Neural progenitor cell (in vitro differentiated cells): ENCODE measurements around the gene ZFAND3. TPM values are rescaled to one million over a fixed set of nuclear protein-coding genes. Genes with fewer than 3 reads are reported as not detected.
"Not testable (repeated sequence)": the region's sequence is repeated elsewhere in the genome, so short reads cannot be mapped to it uniquely, and the experiment has no call there.

Experiments used
- DNase-seq: peaks from one replicate; pipeline ENCODE4 v3.0.0-alpha.2; 2016; ENCODE audit warnings: low spot score
- H2AFZ ChIP-seq: fragments of 200-600 bp; sonication (generic); replicated peaks from 2 replicates; pipeline ENCODE4 v1.6.1; 2016; ENCODE audit warnings: antibody characterized with exemption
- H3F3A ChIP-seq: fragments of 200-600 bp; sonication (generic); 2 replicates; pipeline ENCODE4 v1.6.1; 2016; ENCODE audit warnings: antibody characterized with exemption, low read depth
- H3K27ac ChIP-seq: fragments of 200-600 bp; sonication (generic); 2 replicates; pipeline ENCODE4 v1.5.1; 2016; ENCODE audit warnings: mild to moderate bottlenecking
- H3K27me3 ChIP-seq: fragments of 200-600 bp; sonication (generic); 2 replicates; pipeline ENCODE4 v1.6.1; 2016; ENCODE audit warnings: mild to moderate bottlenecking, moderate library complexity
- H3K36me3 ChIP-seq: fragments of 200-600 bp; sonication (generic); 2 replicates; pipeline ENCODE4 v1.5.1; 2016
- H3K4me1 ChIP-seq: fragments of 200-600 bp; sonication (generic); 2 replicates; pipeline ENCODE4 v1.6.1; 2016; ENCODE audit warnings: mixed run types
- H3K4me2 ChIP-seq: fragments of 200-600 bp; sonication (generic); 2 replicates; pipeline ENCODE4 v1.6.1; 2016
- H3K4me3 ChIP-seq: fragments of 200-600 bp; sonication (generic); 2 replicates; pipeline ENCODE4 v1.5.1; 2016
- H3K79me2 ChIP-seq: fragments of 200-600 bp; sonication (generic); 2 replicates; pipeline ENCODE4 v1.6.1; 2016; ENCODE audit warnings: low read depth
- H3K9ac ChIP-seq: fragments of 200-600 bp; sonication (generic); 2 replicates; pipeline ENCODE4 v1.6.1; 2016
- H3K9me3 ChIP-seq: fragments of 200-600 bp; sonication (generic); 2 replicates; pipeline ENCODE4 v1.5.1; 2016; ENCODE audit warnings: low read depth
- H4K20me1 ChIP-seq: fragments of 200-600 bp; sonication (generic); 2 replicates; pipeline ENCODE4 v1.6.1; 2016; ENCODE audit warnings: low read depth
- H3K27ac Mint-ChIP-seq: 3 replicates; pipeline ENCODE4 v1.8.0; 2021; ENCODE audit warnings: mixed read lengths
- H3K27me3 Mint-ChIP-seq: 2 replicates; pipeline ENCODE4 v1.8.0; 2022; ENCODE audit warnings: low read depth, mild to moderate bottlenecking, inconsistent platforms, moderate library complexity, mixed read lengths; ENCODE audit not compliant: insufficient read depth
- H3K36me3 Mint-ChIP-seq: 3 replicates; pipeline ENCODE4 v1.8.0; 2021; ENCODE audit warnings: mixed read lengths
- H3K4me1 Mint-ChIP-seq: 3 replicates; pipeline ENCODE4 v1.8.0; 2021; ENCODE audit warnings: mixed read lengths
- H3K4me3 Mint-ChIP-seq: 3 replicates; pipeline ENCODE4 v1.8.0; 2021; ENCODE audit warnings: mild to moderate bottlenecking, moderate library complexity, mixed read lengths
- H3K9me3 Mint-ChIP-seq: 3 replicates; pipeline ENCODE4 v1.8.0; 2020; ENCODE audit warnings: mixed read lengths
- EZH2 ChIP-seq: fragments of 200-600 bp; sonication (generic); IDR thresholded peaks from 2 replicates; pipeline ENCODE4 v1.6.1; 2017; ENCODE audit warnings: antibody characterized with exemption, mild to moderate bottlenecking, moderate library complexity
- EZH2phosphoT487 ChIP-seq: fragments of 200-600 bp; sonication (generic); IDR thresholded peaks from 2 replicates; pipeline ENCODE4 v1.6.1; 2017; ENCODE audit warnings: antibody characterized with exemption
- total RNA-seq: library from RNA; depleted of rRNA; stranded (reverse); fragments of >200 nt; gene quantifications from 2 replicates; pipeline ENCODE4 v1.2.3, GENCODE V29; 2015; ENCODE audit warnings: low replicate concordance
- TF ChIP-seq, protein P1 (sequence below): fragments of 200-600 bp; sonication (generic); IDR thresholded peaks from 2 replicates; pipeline ENCODE4 v1.5.1; 2017; ENCODE audit warnings: antibody characterized with exemption, mild to moderate bottlenecking

ZFAND3 gene
- total RNA-seq, 1 donor from 2014 or later, result 24.3 TPM

- no peaks in the 10 kb centered on the region for H3K9me3 ChIP-seq
- Mint-ChIP-seq H3K9me3 (no peaks in the 10 kb centered on the region), H3K27me3 (no peaks in the 10 kb centered on the region), H3K27ac (no peak overlapping the region), H3K4me1 (peaks cover 62% of the 10 kb centered on the region), H3K4me3 (no peak overlapping the region), H3K36me3 (no peaks in the 10 kb centered on the region)
- H3F3A ChIP-seq, result peaks cover 6% of the 10 kb centered on the region
- H3K4me2 ChIP-seq, result no peak overlapping the region
- H3K79me2 ChIP-seq, result peaks cover 97% of the 10 kb centered on the region
- peaks cover 37% of the 10 kb centered on the region for H3K4me1 ChIP-seq
- no peaks in the 10 kb centered on the region for H3K36me3 ChIP-seq
- no peak overlapping the region for H3K9ac ChIP-seq
- peaks cover 97% of the 10 kb centered on the region for H4K20me1 ChIP-seq
- H3K27ac ChIP-seq, result no peak overlapping the region
- no peak for TF ChIP-seq EZH2phosphoT487
- H3K4me3 ChIP-seq, result no peak overlapping the region
- H3K27me3 ChIP-seq, result no peaks in the 10 kb centered on the region
- no peak overlapping the region for H2AFZ ChIP-seq
- DNase-seq, result no peak
Observed at GRCh38 chr6:37988696-37989095, 169.2 kb downstream of the ZFAND3 start.

GRCh38 chr6:37990762-37991525 lies 171.4 kb downstream of the ZFAND3 start:
- no peak overlapping the region for H3K27ac Mint-ChIP-seq
- Histone ChIP-seq H3F3A (peaks cover 6% of the 10 kb centered on the region), H3K4me1 (peaks cover 52% of the 10 kb centered on the region), H3K4me2 (peak overlapping the region; percentile 20), H3K27me3 (no peaks in the 10 kb centered on the region), H3K27ac (no peak overlapping the region), H4K20me1 (peaks cover 98% of the 10 kb centered on the region), H2AFZ (no peak overlapping the region), H3K79me2 (peaks cover 97% of the 10 kb centered on the region), H3K9ac (no peak overlapping the region), H3K9me3 (no peaks in the 10 kb centered on the region), H3K36me3 (no peaks in the 10 kb centered on the region), H3K4me3 (no peak overlapping the region)
- TF ChIP-seq EZH2, result no peak
- TF ChIP-seq, protein P1, sequence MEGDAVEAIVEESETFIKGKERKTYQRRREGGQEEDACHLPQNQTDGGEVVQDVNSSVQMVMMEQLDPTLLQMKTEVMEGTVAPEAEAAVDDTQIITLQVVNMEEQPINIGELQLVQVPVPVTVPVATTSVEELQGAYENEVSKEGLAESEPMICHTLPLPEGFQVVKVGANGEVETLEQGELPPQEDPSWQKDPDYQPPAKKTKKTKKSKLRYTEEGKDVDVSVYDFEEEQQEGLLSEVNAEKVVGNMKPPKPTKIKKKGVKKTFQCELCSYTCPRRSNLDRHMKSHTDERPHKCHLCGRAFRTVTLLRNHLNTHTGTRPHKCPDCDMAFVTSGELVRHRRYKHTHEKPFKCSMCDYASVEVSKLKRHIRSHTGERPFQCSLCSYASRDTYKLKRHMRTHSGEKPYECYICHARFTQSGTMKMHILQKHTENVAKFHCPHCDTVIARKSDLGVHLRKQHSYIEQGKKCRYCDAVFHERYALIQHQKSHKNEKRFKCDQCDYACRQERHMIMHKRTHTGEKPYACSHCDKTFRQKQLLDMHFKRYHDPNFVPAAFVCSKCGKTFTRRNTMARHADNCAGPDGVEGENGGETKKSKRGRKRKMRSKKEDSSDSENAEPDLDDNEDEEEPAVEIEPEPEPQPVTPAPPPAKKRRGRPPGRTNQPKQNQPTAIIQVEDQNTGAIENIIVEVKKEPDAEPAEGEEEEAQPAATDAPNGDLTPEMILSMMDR, result no peak
- TF ChIP-seq EZH2phosphoT487, result no peak
- no peaks in the 10 kb centered on the region for H3K9me3 Mint-ChIP-seq
- no peaks in the 10 kb centered on the region for H3K27me3 Mint-ChIP-seq
- H3K36me3 Mint-ChIP-seq, result no peaks in the 10 kb centered on the region
- H3K4me1 Mint-ChIP-seq, result peaks cover 78% of the 10 kb centered on the region
- DNase-seq, result peak; percentile 57
- H3K4me3 Mint-ChIP-seq, result peak overlapping the region; percentile 39

DNA sequence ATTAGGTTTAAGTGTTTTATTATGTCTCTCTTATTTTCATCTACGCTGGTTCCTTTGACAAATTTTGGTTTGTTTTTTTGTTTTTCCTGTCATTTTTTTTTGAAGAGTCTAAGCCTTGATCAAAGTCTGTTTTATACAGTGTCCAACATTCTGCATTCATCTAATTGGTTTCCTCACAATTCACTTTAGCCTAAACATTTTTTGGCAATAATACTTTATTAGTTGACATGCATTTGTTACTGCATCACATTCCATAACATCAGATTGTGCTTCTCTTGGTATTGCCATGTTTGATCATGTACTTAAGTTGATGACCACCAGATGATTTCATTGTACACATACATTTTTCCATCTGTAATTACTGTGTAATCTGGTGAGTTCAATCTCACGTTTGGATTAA lies 173.2 kb downstream of the ZFAND3 start:
- Histone ChIP-seq H2AFZ (no peak overlapping the region), H3K27ac (no peak overlapping the region), H3F3A (peaks cover 6% of the 10 kb centered on the region), H3K79me2 (peaks cover 97% of the 10 kb centered on the region), H3K4me3 (no peak overlapping the region), H4K20me1 (peaks cover 97% of the 10 kb centered on the region), H3K27me3 (no peaks in the 10 kb centered on the region), H3K9ac (no peak overlapping the region), H3K4me2 (no peak overlapping the region), H3K4me1 (peaks cover 44% of the 10 kb centered on the region), H3K36me3 (no peaks in the 10 kb centered on the region), H3K9me3 (no peaks in the 10 kb centered on the region)
- no peaks in the 10 kb centered on the region for H3K27me3 Mint-ChIP-seq
- DNase-seq, result no peak
- H3K36me3 Mint-ChIP-seq, result no peaks in the 10 kb centered on the region
- TF ChIP-seq, protein P1, result no peak
- no peak for TF ChIP-seq EZH2phosphoT487
- TF ChIP-seq EZH2, result no peak
- no peak overlapping the region for H3K4me3 Mint-ChIP-seq
- H3K4me1 Mint-ChIP-seq, result peaks cover 63% of the 10 kb centered on the region
- no peak overlapping the region for H3K27ac Mint-ChIP-seq
- no peaks in the 10 kb centered on the region for H3K9me3 Mint-ChIP-seq

DNA sequence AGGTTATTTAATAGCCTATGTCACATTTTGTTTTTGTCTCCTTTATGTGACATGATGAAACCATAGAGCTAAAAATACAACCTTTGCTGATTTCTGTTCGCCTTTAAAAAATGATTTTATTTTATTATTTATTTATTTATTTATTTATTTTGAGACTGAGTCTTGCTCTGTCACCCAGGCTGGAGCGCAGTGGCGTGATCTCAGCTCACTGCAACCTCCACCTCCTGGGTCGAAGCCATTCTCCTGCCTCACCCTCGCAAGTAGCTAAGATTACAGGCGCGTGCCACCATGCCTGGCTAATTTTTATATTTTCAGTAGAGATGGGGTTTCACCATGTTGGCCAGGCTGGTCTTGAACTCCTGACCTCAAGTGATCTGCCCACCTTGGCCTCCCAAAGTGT lies 173.7 kb downstream of the ZFAND3 start:
- Histone ChIP-seq H4K20me1 (peaks cover 95% of the 10 kb centered on the region), H3K79me2 (peaks cover 97% of the 10 kb centered on the region), H3K4me1 (peaks cover 44% of the 10 kb centered on the region)
- not testable (repeated sequence) for H3K36me3 ChIP-seq, H3K4me2 ChIP-seq, H3K4me3 Mint-ChIP-seq, H3K4me3 ChIP-seq, H3K27ac Mint-ChIP-seq, H2AFZ ChIP-seq, H3K27me3 Mint-ChIP-seq, H3K27ac ChIP-seq, H3K27me3 ChIP-seq, DNase-seq, H3K9me3 Mint-ChIP-seq, H3K9me3 ChIP-seq, H3K9ac ChIP-seq, H3K36me3 Mint-ChIP-seq, H3F3A ChIP-seq
- H3K4me1 Mint-ChIP-seq, result peaks cover 61% of the 10 kb centered on the region
